Measurements from ENCODE around the gene UVRAG. TPM values are rescaled to one million over a fixed set of nuclear protein-coding genes. Genes with fewer than 3 reads are reported as not detected.

UVRAG gene
- total and polyA plus RNA-seq, 4 donors = 4.4 to 15.1 (median 10.0) TPM

GRCh38 chr11:75949023-75949672, 134.1 kb downstream of the UVRAG start:
- TF ChIP-seq GABPA (IDR thresholded peaks at IDR 0.05 in 1 of 2, conservative IDR thresholded peaks at IDR 0.05 in 1 of 2) (no peak), RAD21 (IDR thresholded peaks at IDR 0.05) (no peak), HNF4A (conservative IDR thresholded peaks at IDR 0.05) (no peak), REST (IDR thresholded peaks at IDR 0.05) (no peak), EGR1 (IDR thresholded peaks at IDR 0.05; ENCODE audit: low read depth in 2 of 2) (no peak)
- H3K27ac ChIP-seq (ENCODE audit: low read depth in 1 of 2, low read length in 2 of 2) = no peak overlapping the region
- WGBS = 93% methylated on average over 6 of the region's 6 CpGs
- no peaks in the 10 kb centered on the region for H3K9me3 ChIP-seq (ENCODE audit: control insufficient read depth in 4 of 4, low read length in 3 of 4)
- peaks cover 0 to 9% (median 3%) of the 10 kb centered on the region in 4 donors for H3K4me1 ChIP-seq (ENCODE audit: control insufficient read depth in 4 of 4, insufficient read depth in 4 of 4, low read length in 3 of 4)
- no peaks in the 10 kb centered on the region for H3K27me3 ChIP-seq (ENCODE audit: control insufficient read depth in 4 of 4, insufficient read depth in 4 of 4, low read length in 3 of 4)
- H3K36me3 ChIP-seq (ENCODE audit: control insufficient read depth in 4 of 4, insufficient read depth in 3 of 4, low read depth in 1 of 4, low read length in 3 of 4) = no peaks in the 10 kb centered on the region
- no peak overlapping the region for H3K9ac ChIP-seq (ENCODE audit: low read depth in 1 of 2, low read length in 2 of 2)
- no peak for DNase-seq (ENCODE audit: low spot score)
- H3K4me3 ChIP-seq (ENCODE audit: low read depth in 1 of 3, low read length in 3 of 3) = no peak overlapping the region

GRCh38 chr11:75950141-75950540, 135.1 kb downstream of the UVRAG start:
- no peaks in the 10 kb centered on the region for H3K36me3 ChIP-seq (ENCODE audit: control insufficient read depth in 4 of 4, insufficient read depth in 3 of 4, low read depth in 1 of 4, low read length in 3 of 4)
- 97% methylated on average over 6 of the region's 6 CpGs for WGBS
- H3K27ac ChIP-seq (ENCODE audit: low read depth in 1 of 2, low read length in 2 of 2) = no peak overlapping the region
- no peak for DNase-seq (ENCODE audit: low spot score)
- TF ChIP-seq RAD21 (IDR thresholded peaks at IDR 0.05) (no peak), GABPA (IDR thresholded peaks at IDR 0.05 in 1 of 2, conservative IDR thresholded peaks at IDR 0.05 in 1 of 2) (no peak), TAF1 (conservative IDR thresholded peaks at IDR 0.05) (no peak), MAX (IDR thresholded peaks at IDR 0.05) (no peak), JUND (IDR thresholded peaks at IDR 0.05) (no peak), ATF3 (IDR thresholded peaks at IDR 0.05) (no peak), FOXA1 (IDR thresholded peaks at IDR 0.05) (no peak)
- no peaks in the 10 kb centered on the region for H3K27me3 ChIP-seq (ENCODE audit: control insufficient read depth in 4 of 4, insufficient read depth in 4 of 4, low read length in 3 of 4)
- no peaks in the 10 kb centered on the region for H3K9me3 ChIP-seq (ENCODE audit: control insufficient read depth in 4 of 4, low read length in 3 of 4)
- no peak overlapping the region for H3K9ac ChIP-seq (ENCODE audit: low read depth in 1 of 2, low read length in 2 of 2)
- no peak overlapping the region for H3K4me3 ChIP-seq (ENCODE audit: low read depth in 1 of 3, low read length in 3 of 3)
- peaks cover 0 to 9% (median 3%) of the 10 kb centered on the region in 4 donors for H3K4me1 ChIP-seq (ENCODE audit: control insufficient read depth in 4 of 4, insufficient read depth in 4 of 4, low read length in 3 of 4)

- no peak for DNase-seq (ENCODE audit: low spot score)
These were observed 139.0 kb downstream of the UVRAG start for GRCh38 chr11:75954039-75954438.

More at GRCh38 chr11:75954039-75954438, 139.0 kb downstream of the UVRAG start:
- Histone ChIP-seq H3K9me3 (ENCODE audit: control insufficient read depth in 4 of 4, low read length in 3 of 4) (no peaks in the 10 kb centered on the region), H3K4me3 (ENCODE audit: low read depth in 1 of 3, low read length in 3 of 3) (no peak overlapping the region), H3K4me1 (ENCODE audit: control insufficient read depth in 4 of 4, insufficient read depth in 4 of 4, low read length in 3 of 4) (peaks cover 0 to under 1% (median 0%) of the 10 kb centered on the region in 4 donors), H3K27ac (ENCODE audit: low read depth in 1 of 2, low read length in 2 of 2) (no peak overlapping the region), H3K36me3 (ENCODE audit: control insufficient read depth in 4 of 4, insufficient read depth in 3 of 4, low read depth in 1 of 4, low read length in 3 of 4) (no peaks in the 10 kb centered on the region), H3K27me3 (ENCODE audit: control insufficient read depth in 4 of 4, insufficient read depth in 4 of 4, low read length in 3 of 4) (no peaks in the 10 kb centered on the region), H3K9ac (ENCODE audit: low read depth in 1 of 2, low read length in 2 of 2) (no peak overlapping the region)
- WGBS = 95% methylated on average over 2 of the region's 2 CpGs
- no peak for TF ChIP-seq FOXA1 (IDR thresholded peaks at IDR 0.05)
- no peak for TF ChIP-seq RAD21 (IDR thresholded peaks at IDR 0.05)
- no peak for TF ChIP-seq ZBTB33 (IDR thresholded peaks at IDR 0.05)
